ENCODE results near the gene CCNG1.

GRCh38 chr5:163440954-163441353 is 3.6 kb downstream of the CCNG1 start:
- TF ChIP-seq CTCF (conservative IDR thresholded peaks at IDR 0.05; ENCODE audit: low read depth, low read length) (no peak), EZH2 (IDR thresholded peaks at IDR 0.05; ENCODE audit: low read length, unreplicated experiment) (no peak)
